HL-60/S4 treated with phorbol 12-myristate 13-acetate at 8.2 ng/mL for 4 days and 3 days (cell line): ENCODE measurements around the gene R3HDM1.
"Not testable (repeated sequence)": the region's sequence is repeated elsewhere in the genome, so short reads cannot be mapped to it uniquely, and the experiment has no call there.

Experiments used
- in situ Hi-C: fragments of 300-500 bp; cut with MboI; formaldehyde crosslinking; loops from 2 replicates; pipeline ENCODE4 v1.15.0; 2022; ENCODE audit warnings: low sequenced_read_pairs

Gene R3HDM1

GRCh38 chr2:135531231-135532197 is at the start of gene R3HDM1:
R3HDM1 (plus strand) TSS chr2:135531484; CDS start chr2:135604846, 73,362 bp downstream.
- in situ Hi-C loops = no loop called here

GRCh38 chr2:135485441-135485840 is 45.8 kb upstream of the R3HDM1 start:
- in situ Hi-C loops = no loop called here

GRCh38 chr2:135490376-135490775 is 40.9 kb upstream of the R3HDM1 start:
- in situ Hi-C loops = no loop called here

DNA sequence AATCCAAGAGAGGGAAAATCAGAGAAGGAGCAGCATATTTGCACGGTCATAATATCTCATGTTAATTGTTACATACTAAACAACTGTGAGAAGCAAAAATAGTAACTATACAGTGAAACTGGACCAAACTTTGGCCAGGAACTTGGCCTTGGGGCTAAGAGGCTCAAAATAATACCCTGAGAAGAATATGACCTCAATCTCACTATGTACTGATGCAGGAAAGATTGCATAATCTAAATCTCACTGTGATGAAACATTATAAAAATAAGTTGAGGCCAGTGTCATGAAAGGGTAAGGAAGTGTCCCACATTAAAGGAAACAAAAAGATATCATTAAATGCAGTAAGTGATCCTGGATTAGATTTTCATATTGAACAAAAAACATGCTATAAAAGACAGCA is 36.8 kb upstream of the R3HDM1 start:
- in situ Hi-C loops = no loop called here

- in situ Hi-C loops = no loop called here
Measured at GRCh38 chr2:135494917-135495316, 36.4 kb upstream of the R3HDM1 start.

- in situ Hi-C loops = not testable (repeated sequence)
Measured at GRCh38 chr2:135498588-135498987, 32.7 kb upstream of the R3HDM1 start.

DNA sequence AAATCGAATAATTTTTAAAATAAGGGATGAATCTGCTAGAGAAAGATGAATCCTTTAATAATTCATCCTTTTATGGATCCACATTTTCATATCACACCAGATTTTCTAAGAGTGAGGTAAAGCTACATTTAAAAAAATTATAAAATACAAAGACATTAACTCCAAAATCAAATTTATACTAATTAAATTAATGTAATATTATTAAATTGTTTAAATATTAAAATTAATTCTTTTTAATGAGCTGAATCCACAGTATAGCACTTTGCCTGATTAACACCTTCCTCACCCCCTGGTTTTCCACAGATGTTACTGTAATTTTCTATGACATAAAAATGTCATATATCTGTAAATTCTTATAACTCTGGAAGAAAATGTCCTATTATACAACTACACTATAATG is 26.5 kb upstream of the R3HDM1 start:
- in situ Hi-C loops = no loop called here

DNA sequence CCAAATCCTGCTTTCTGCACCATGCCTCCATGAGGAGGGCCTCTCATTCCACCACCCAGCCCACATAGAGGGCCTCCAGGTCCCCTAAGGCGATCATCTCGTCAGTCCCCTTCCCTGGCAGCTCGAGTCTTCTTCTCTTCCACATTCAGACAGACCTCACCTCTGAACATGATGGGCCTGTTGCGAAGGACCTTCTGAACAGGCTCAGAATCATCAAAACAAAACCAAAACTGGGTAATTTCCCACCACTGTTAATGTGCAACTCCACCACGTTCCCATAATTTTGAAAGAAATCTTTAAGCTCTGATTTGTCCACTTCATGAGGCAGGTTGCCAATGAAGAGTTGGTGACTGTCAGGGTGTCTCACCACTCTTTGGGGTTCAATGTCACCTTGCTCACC is 20.7 kb upstream of the R3HDM1 start:
- in situ Hi-C loops = no loop called here

- in situ Hi-C loops = no loop called here
Measured at GRCh38 chr2:135512099-135512498, 19.2 kb upstream of the R3HDM1 start.

DNA sequence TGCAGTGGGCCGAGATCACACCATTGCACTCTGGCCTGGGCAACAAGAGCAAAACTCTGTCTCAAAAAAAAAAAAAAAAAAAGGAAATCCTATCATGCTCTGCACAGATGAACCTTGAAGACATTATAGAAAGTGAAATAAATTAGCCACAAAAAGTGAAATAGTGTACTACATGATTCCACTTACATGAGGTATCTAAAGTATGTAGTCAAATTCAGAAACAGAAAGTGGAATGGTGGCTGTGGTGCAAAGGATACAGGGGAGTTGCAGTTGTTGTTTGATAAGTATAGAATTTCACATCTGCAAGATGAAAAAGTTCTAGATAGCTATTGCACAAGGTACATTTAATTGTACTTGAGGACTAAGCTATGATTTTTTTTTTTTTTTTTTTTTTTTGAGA is 5.5 kb upstream of the R3HDM1 start:
- in situ Hi-C loops = no loop called here

DNA sequence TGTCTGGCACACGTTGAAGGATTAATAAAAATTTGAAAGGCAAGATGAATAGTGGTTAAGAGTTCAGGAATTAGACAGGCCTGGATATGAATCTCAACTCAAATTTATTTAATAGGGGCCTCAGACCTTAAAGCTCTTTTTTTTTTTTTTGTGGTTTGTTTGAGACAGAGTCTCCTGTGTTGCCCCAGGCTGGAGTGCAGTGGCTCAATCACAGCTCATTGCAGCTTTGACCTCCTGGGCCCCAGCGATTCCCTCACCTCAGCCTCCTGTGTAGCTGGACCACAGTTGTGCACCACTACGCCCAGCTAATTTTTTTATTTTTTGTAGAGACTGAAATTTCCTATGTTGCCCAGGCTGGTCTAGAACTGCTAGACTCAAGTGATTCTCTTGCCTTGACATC is 3.3 kb upstream of the R3HDM1 start:
- in situ Hi-C loops = no loop called here

DNA sequence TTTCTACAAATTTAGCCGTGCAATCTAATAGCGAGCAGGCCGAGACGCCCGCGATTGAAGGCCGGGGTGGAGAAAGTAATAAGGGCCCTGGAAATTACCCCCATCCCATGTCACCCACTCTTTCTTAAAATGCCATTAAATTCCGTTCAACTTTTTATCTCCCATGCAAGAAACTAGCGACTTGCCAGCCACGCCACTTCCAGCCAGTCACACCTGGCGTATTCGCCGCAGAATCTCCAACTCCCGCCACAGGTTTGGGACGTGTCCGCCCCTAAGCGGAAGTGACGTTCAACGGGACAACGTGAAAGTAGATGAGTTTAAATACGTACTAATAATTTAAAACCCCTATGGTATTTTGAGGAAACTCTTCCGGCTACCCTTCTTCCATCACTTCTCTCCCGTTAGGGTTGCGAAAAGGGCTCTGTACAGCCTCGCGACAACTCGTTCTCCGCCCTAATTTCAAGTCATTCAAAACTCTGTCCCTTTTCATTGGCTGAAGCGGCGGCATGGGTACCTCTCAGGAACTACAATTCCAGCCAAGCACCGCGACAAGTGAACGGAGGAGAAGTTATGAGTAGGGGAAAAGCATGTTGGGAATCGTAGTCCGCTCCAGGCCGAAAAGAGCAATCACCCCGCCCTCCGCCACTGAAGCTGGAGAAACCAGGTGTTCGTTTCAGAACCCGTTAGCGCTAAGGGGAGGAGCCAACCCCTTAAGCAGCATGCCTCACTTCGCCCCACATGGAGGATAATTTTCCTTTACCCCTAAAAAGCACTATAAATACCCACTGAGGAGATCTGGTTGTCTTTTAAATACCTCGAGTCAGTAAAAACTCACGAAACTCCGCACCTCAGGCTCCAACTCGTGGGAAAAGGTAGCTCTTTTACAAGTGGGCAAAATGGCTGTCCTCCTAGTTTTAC is 712 bp upstream of the R3HDM1 start, which contains the start of gene ZRANB3:
TSS of gene ZRANB3 (minus strand) at position 906 of the 918 bp plus-strand sequence.
- in situ Hi-C loops = no loop called here

DNA sequence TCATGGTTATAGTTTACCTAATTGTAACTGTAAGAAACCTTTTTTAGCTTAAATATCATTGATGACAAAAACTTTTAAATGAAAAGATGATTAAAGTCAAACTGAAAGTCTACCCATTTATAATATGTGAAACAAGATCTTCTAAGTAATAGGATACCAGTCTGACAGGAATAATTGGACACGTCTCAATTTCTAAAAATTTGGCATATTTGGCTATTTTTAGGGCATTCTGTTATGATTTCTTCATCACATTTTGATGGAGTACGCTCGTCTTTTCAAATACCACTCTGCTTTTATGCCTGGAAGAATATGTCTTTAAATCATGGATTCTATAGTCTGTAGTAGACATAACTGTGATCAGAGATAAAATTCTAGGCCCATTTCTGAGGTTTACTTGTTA is 1.3 kb downstream of the R3HDM1 start:
- in situ Hi-C loops = no loop called here

DNA sequence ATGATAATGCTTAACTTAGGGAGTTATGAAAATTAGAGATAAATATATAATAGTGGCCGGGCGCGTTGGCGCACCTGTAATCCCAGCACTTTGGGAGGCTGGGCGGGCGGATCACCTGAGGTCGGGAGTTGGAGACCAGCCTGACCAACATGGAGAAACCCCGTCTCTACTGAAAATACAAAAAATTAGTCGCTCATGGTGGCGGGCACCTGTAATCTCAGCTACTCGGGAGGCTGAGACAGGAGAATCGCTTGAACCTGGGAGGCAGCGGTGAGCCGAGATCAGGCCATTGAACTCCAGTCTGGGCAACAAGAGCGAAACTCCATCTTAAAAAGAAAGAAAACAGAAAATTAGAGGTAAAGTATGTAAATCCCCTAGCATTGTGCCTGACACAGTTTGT is 2.3 kb downstream of the R3HDM1 start:
- in situ Hi-C loops = not testable (repeated sequence)

DNA sequence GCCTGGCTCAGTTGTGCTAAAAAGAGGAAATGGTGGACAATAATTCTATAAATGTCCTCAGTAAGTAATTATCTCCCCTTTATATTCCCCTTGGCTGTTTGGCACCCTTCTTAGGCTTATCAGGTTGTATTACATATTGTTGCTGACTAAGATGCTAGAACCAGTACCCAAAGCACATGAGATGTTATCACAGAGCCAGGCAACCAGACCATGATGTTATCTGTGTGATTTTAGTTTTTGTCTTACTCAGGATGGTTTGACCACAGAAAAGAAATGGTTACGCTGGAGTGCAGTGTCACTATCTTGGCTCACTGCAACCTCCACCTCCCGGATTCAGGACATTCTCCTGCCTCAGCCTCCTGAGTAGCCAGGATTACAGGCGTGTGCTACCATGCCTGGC is 15.2 kb downstream of the R3HDM1 start:
- in situ Hi-C loops = no loop called here

- in situ Hi-C loops = no loop called here
Measured at GRCh38 chr2:135547311-135547710, 16.0 kb downstream of the R3HDM1 start.

- in situ Hi-C loops = no loop called here
Measured at GRCh38 chr2:135551356-135551755, 20.1 kb downstream of the R3HDM1 start.

DNA sequence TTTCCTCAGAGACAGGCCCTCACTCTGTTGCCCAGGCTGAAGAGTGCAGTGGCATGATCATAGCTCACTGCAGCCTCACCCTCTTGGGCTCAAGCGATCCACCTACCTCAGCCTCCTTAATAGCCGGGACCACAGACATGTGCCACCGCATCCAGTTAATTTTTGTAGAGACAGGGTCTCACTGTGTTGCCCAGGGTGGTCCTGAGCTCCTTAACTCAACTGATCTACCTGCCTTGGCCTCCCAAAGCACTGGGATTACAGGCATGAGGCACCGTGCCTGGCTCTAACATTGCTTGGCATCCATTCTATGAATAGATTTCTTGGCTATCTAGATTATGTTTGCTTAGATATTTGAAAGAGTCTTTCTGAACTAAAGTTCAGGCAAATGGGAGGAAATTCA is 21.6 kb downstream of the R3HDM1 start:
- in situ Hi-C loops = no loop called here

DNA sequence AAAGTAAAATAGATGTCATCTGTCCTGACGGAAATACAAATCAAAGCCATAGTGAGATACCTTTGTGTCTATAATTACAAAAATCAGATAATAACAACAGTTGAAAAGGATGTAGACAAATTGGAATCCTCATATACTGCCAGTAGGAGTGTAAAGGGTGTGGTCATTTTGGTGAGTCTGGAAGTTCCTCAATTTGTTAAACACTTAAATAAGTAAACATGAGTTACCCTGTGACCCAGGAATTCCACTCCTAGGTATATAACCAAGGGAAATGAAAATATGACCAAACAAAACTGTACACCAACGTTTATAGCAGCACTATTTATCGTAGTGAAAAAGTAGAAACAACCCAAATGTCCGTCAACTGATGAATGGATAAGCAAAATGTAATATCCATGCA is 24.0 kb downstream of the R3HDM1 start:
- in situ Hi-C loops = no loop called here

DNA sequence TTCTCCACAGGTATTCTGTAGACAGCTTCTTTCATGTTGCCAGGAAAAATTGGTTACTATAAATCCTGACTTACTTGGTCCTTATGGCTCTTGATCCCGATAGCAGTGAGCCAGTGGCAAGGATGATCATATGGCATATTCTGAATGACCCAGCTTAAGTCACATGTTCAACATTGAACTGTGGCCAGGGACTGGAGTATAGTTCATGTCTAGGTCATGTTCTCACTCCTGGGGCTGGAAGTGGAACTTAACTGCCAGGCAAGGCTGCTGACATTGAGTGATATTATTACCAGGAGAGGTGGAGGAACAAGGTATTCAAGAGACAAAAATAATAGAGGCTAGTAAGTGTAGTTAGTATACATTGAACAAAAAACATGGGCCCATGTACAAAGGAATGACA is 26.2 kb downstream of the R3HDM1 start:
- in situ Hi-C loops = no loop called here

DNA sequence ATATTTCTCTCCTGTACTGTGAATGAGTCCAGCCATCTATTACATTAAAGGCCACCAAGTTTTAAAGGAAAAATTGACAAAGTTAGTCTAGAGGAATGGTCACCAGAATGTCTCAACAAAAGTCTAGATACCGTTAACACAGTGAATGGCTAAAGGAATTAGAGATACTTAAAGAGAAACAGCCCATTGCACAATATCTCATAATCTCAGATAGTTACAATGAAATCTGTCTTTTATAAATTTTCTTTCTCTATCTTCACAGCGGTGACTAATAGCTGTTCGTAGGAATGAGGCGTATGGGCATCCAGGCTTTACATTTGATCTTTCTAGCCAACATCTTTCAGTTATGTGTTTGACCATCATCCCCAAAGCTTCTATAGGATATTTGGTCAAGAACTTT is 30.6 kb downstream of the R3HDM1 start:
- in situ Hi-C loops = no loop called here

DNA sequence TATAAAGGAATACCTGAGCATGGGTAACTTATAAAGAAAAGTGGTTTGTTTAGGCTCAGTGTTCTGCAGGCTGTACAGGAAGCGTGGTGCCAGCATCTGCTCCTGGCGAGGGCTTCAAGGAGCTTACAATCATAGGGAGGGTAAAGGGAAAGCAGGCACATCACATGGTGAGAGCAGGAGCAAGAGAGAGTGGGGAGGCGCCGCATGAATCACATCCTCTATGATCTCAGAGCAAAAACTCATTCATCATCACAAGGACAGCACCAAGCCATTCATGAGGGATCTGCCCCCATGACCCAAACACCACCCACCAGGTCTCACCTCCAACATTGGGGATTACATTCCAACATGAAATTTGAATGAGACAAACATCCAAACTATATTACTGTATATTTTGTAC is 32.5 kb downstream of the R3HDM1 start:
- in situ Hi-C loops = no loop called here
